Esophagus mucosa (tissue), 1 donor: Measurements from ENCODE around the gene RMND1. TPM values are rescaled to one million over a fixed set of nuclear protein-coding genes. Genes with fewer than 3 reads are reported as not detected.
"Not testable (repeated sequence)": the region's sequence is repeated elsewhere in the genome, so short reads cannot be mapped to it uniquely, and the experiment has no call there.

Experiments
- ATAC-seq: fragments of 200-7000 bp; cut with Tn5 transposase; one replicate; pipeline ENCODE4 v1.9.1; 2020
- total RNA-seq: library from RNA; stranded (reverse); gene quantifications from one replicate; pipeline ENCODE4 v1.2.4, GENCODE V29; 2023
- donor health status: DM: yes; HTN: yes; CAD: no.

Gene RMND1
- total RNA-seq, 1 donor from 2014 or later: 14.2 TPM

GRCh38 chr6:151384151-151384550, 67.8 kb downstream of the RMND1 start:
- ATAC-seq: no peak

DNA sequence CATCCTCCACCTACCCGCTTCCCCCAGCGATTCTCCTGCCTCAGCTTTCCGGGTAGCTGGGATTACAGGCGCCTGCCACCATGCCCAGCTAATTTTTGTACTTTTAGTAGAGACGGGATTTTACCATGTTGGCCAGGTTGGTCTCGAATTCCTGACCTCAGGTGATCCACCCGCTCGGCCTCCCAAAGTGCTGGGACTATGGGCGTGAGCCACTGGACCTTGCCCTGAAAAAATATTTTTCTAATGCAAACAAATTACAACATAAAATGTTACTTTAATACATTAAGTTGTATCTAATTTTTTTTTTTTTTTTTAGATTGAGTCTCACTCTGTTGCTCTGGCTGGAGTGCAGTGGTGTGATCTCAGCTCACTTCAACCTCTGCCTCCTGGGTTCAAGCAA, 69.3 kb downstream of the RMND1 start:
- not testable (repeated sequence) for ATAC-seq

- no peak for ATAC-seq
Observed at GRCh38 chr6:151381722-151382121, 70.2 kb downstream of the RMND1 start.

GRCh38 chr6:151380848-151381205, 71.1 kb downstream of the RMND1 start:
- ATAC-seq: no peak

GRCh38 chr6:151379933-151380847, 71.7 kb downstream of the RMND1 start:
- ATAC-seq: no peak

DNA sequence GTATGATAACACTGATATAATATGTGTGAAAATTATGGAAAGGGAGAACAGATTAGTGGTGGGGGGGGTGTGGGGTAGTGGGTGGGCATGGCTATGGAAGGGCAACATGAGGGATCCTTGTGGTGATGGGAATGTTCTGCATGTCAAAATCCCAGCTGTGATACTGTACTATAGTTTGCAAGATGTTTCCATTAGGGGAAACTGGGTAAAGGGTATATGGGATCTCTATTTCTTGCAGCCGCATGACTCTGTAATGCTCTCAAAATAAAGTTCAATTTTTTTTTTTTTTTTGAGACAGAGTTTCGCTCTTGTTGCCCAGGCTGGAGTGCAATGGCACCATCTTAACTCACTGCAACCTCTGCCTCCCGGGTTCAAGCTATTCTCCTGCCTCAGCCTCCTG, 74.8 kb downstream of the RMND1 start:
- no peak for ATAC-seq

GRCh38 chr6:151376440-151376839, 75.5 kb downstream of the RMND1 start:
- ATAC-seq: no peak

GRCh38 chr6:151375833-151376232, 76.1 kb downstream of the RMND1 start:
- no peak for ATAC-seq

- peak; percentile 39 for ATAC-seq
Observed at GRCh38 chr6:151374036-151374683, 77.8 kb downstream of the RMND1 start.

DNA sequence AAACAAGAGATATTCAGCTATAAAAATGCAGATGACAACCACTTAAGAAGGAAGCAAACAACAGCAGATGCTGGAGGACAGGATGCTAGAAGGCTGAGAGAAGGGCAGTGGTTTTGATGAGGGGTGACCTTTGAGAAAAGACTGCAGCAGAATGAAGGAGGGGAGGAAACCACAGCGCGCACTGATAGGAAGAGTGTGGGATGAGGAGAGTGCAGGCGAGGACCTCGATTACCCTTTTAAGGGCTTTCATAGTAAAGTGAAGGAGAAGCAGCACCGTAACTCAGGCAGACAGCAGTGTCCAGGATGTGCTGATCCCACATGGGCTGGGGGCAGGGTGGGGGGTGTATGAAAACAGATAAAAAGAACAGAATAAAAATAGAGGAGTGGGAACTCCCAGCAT, 79.8 kb downstream of the RMND1 start:
- no peak for ATAC-seq

DNA sequence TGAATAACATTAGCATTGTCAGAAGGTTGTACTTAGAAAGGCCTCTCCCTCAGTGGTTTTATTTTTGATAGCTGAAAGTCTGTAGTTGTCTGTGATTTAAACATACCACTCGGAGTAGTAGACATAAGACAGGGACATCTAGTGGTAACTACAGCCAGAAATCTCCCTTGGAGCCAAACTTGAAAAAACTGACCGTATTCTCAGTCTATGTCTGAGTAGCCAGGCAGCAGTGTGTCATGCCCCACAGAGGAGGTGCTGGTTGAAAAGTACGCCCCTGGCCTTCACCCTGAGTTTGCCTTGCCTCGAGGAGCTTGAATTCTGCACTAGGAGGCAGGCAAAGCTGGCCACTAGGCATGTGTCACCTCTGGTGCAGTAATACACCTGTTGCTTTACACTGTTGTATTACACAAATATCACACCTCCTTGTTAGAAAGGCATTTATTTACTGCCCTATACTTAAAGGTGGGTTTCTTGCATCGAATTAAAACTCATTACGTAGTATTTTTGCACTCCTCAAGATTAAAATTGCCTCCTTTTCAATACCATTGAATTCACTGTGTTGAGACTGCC, 81.3 kb downstream of the RMND1 start:
- no peak for ATAC-seq

DNA sequence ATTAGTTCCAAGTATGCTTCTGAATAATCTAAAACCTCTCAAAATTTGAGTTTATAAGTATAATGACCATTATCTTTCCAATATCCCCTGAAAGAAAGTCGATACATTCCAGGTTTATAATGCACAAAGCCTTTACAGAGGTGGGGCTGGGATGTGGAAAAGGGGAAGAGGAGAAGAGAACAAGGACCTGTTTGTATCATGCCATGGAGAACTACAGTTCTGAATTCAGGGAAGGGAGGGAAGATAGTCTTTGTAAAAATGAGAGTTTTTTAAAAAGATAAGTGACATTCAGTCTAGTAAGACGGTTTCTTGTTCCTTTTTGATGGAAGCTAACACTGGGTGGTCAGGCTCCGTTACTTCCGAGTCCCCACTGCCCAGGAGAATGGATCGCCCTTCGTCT, 86.7 kb downstream of the RMND1 start:
- ATAC-seq: no peak

- no peak for ATAC-seq
Observed at GRCh38 chr6:151359486-151359885, 92.4 kb downstream of the RMND1 start.

GRCh38 chr6:151358475-151358874, 93.5 kb downstream of the RMND1 start:
- ATAC-seq: no peak

DNA sequence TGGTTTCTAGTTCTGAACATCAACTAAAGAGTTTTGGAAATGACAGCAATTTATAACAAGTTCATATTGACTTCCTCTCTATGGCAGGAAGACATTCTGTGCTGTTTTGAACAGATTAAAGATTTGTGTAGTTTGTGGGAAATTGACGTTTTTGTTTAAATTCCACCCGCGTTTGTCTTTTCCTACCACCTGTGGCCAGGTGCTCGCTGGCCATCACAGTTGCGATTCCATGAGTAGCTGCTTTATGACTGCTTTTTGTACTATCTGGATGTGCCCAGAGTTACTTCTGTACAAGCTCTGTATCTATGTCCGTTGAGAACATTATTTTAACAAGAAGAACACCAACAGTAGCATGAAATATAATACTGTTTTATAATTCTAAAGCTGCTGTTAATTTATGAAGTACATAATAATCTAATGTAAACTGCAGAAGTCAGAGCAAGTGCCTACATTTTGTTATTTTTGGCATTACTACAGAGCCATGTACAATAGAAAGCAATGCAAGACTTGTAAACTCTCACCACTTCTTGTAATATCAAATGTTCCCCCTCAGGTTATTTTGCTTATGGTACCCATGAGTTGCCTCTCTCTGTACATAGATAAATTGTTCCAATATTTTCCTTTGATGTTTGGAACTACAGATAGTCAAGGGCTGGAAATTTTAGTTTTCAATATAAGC, 94.0 kb downstream of the RMND1 start:
- no peak for ATAC-seq

DNA sequence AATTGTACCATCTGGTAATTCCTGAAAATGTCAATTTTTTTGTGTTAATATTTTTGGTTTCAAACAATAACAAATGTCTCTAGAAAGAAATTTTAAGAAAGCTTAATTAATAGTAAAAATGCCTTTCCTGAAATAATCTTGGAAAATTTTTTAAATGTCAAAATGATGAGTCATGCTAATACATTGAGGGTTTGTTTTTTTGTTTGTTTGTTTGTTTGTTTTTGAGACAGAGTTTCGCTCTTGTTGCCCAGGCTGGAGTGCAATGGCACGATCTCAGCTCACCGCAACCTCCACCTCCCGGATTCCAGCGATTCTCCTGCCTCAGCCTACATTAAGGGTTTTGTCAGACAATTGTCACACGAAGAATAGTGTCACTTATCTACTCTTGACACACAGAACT, 94.9 kb downstream of the RMND1 start:
- ATAC-seq: not testable (repeated sequence)

Other genes with a start within 250 kb of the RMND1 start
- gene AKAP12, start 212.2 kb downstream of the RMND1 start, total RNA-seq: 1.8 TPM
- 5.3 TPM for gene ZBTB2, start 60.6 kb downstream of the RMND1 start, total RNA-seq
- 0.04 TPM for gene CCDC170, start 41.9 kb upstream of the RMND1 start, total RNA-seq